Activated T-cell treated with anti-CD3 and anti-CD28 coated beads for 24 hours (primary cell): ENCODE data around the gene CCDC30.
"Not testable (repeated sequence)": the region's sequence is repeated elsewhere in the genome, so short reads cannot be mapped to it uniquely, and the experiment has no call there.

Source experiments
- DNase-seq: peaks from one replicate; pipeline ENCODE4 v3.0.0-alpha.2; 2020; ENCODE audit warnings: low read depth

CCDC30 gene

DNA sequence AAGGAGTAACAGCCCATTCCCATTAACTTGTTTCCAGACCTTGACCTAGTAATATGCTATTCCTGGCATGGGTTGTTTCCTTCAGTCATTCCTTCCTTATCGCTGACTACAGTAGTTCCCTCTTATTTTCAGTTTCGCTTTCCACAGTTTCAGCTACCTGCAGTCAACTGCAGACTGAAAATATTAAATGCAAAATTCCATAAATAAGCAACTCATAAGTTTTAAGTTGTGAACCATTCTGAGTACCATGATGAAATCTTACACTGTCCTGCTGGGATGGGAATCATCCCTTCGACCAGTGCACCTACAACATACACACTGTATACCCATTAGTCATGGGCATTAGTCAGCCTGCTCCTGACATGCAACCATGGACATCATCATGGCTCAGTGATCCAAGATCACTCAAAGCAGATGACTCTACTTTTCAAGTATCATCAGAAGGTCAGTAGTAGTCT lies 66.7 kb downstream of the CCDC30 start:
- no peak for DNase-seq

DNA sequence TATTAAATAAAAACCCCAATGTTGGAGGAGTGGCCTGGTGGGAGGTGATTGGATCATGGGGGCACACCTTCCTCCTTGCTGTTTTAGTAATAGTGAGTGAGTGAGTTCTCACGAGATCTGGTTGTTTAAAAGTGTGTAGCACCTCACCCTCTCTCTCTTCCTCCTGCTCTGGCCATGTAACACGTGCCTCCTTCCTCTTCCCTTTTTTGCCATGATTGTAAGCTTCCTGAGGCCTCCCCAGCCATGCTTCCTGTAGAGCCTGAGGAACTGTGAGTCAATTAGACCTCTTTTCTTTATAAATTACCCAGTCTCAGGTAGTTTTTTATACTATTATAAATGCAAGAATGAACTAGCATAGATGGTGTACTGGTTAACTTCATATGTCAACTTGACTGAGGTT lies 68.0 kb downstream of the CCDC30 start:
- no peak for DNase-seq

DNA sequence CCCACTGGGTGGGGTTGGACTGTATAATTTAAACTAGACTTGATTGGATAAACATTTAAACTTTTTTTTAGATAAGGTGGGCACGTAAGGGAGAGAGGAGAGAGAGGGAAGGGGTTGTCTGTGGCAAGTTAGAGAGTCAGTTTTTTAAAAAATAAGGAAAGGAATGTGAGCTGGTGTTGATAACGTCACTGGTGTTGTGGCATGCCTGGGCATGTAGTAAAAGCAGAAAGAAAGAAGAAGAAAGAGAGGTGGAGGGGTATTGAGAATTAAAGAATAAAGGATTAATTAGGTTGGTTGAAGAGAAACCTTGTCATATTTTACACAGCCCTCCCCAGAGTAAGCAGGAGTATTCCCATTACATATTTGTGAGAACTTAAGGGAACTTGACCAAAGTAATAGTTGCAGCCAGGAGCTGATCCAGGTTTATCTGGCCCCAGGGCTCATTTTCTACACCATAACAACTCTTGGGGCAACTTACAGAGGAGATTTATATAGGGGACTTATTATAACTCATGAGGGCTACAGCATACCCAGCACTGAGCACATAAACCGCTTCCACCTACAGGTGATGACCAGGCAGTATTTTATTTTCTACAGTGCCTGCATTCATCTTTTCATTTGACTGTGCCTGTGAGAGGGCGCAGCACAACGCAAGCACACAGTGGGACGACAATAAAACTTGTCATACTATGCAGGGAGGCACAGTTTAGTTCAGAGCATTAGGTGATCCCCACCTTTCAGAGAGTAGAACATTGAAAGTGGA lies 70.2 kb downstream of the CCDC30 start:
- DNase-seq, result no peak

DNA sequence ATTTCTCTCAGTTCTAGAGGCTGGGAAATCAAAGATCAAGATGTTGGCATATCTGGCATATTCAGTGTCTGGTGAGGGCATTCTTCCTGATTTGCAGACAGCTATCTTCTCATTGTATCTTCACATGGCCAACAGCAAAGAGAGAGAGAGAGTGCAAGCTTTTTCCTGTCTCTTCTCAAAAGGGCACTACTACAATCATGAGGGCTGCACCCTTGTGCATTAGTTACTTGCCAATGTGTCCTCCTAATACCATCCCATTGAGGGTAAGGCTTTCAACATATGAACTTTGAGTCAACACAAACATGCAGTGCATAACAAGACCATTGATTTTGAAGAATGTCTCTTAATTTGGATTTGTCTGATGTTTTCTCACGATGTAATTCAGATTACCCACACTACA lies 78.0 kb downstream of the CCDC30 start:
- no peak for DNase-seq

DNA sequence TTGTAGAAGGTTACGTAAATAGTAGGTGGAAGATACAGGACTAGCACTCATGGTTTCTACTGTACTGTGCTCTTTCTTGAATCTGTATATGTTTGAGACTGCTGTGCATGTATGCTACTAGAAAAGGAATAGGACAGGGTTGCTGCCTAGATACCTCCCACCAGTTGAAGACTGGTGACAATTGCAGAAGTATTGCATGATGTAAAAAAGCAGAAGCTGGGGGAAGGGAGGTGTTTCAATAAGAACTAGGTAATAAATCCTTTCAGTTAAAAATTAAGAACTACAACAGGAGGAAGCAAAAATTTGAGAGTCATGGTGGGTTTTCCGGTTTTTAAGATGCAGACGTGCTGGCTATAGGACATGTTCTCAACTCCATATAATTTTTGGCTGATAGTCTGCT lies 88.1 kb downstream of the CCDC30 start:
- no peak for DNase-seq

DNA sequence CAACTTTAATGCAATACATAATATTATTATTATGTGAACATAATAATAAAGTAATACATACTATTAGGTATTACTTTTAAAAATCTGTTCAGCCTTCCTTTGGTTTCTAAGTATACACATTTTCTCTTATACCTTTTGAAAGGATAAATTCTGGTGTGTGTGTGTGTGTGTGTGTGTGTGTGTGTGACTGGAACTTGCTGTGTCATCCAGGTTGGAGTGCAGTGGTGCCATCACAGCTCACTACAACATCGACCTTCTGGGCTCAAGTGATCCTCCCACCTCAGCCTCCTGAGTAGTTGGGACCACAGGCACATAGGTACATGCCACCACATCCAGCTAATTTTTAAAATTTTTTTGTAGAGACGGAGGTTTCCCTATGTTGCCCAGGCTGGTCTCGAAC lies 88.5 kb downstream of the CCDC30 start:
- DNase-seq, result no peak

DNA sequence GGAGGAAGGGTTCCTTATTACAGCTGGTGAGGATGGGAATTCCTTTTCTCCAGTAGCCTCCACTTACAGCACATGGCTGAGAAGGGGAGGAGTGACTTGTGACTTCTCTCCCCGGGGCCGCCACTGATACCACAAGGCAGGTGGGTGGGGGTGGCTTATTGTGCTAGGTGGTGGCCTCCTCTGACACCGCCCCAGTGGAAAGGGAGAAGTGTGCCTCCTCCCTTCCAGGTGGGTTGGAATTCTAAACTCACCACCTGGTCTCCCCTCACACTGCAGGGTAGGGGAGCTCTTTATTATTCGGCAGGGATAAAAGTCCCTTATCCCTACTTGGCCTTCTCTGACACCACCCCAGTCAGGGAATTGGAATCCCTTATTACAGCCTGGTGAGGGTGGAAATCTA lies 89.5 kb downstream of the CCDC30 start:
- no peak for DNase-seq

DNA sequence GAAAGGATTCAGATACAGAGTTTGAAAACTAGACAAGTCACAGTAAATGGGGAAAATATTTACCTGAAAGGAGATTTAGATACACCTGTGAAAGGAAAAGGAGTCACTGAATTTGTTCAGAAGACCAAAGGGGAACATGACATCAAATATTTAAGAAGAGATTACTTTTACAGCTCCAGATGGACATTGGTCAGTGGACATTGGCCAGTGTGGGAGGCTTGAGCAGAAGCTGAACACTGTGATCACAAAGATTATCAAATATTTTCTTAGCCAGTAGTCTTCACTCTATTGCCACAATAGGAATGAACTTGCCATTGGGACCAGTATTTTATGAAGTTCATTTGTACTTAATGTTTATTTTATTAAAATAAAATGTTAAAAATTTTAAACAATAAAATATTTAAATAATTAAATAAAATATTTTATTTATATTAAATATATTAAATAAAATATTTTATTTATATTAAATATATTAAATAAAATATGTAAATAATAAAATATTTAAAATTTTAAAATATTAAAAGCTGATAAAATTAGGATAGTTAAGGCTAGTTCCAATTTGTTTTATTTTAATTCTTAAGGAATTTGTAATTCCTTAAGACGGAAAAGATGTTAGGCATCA lies 94.3 kb downstream of the CCDC30 start:
- DNase-seq, result no peak

DNA sequence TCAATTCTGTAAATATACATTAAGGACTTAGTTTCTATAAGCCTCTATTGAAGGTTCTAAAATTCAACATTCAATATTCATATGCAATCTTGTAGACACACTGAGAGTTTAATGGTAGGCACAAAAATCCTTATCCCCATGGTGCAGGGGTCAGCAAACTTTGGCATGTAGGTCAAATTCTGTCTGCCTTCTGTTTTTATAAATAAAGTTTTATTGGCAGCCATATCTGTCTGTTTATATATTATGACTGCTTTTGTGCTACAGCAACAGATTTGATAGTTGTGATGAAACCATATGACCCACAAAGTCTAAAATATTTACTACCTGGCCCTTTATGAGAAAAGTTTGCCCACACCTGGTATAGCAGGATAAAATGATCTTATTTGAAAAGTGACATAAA lies 104.0 kb downstream of the CCDC30 start:
- DNase-seq, result no peak

DNA sequence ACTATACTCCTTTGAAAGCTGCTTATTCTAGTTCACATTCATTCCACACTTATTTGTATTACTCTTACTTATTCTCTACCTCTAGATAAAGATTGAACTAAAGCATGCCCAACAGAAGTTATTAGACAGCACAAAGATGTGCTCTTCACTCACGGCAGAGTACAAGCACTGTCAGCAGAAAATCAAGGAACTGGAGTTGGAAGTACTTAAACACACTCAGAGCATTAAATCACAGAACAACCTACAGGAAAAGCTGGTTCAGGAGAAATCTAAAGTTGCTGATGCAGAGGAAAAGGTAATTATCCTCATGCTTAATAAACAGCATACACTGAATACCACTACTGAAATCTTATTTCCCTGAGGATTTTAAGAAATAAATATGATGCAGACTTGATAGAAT lies 113.8 kb downstream of the CCDC30 start:
- DNase-seq, result no peak

DNA sequence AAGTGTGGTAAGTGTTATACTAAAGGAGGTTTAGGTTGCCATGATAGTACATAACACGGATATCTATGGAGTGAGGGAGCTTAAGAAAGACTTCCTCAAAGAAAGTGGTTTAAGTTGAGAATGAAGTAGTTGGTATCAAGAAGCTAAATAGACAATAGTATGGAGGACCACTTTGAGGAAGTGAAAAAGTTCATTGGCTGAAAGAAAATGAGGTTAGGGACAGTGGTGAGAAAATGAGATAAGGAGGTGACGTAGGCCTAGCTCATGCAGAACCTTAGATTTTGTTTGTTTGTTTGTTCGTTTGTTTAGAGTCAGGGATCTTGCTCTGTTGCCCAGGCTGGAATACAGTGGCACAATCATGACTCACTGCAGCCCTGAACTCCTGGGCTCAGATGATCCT lies 122.9 kb downstream of the CCDC30 start:
- DNase-seq, result no peak

DNA sequence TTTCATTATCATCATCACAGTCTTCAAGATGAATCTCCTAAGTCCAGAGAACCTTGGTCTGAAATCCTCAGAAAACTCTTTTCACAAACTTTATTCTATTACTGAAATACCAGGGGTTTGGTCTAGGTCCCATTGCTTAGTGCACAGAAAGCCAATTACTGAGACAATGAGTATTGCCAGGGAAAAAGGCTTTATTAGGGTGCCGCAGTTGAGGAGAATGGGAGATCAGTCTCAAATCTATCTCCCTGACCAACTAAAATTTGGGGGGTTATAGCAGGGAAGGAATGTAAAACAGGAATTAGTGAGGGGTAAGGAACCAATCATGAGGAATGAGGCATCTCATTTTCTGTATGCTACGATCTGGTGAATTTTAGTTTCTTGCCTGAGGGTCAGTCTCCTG lies 124.7 kb downstream of the CCDC30 start:
- DNase-seq, result no peak

DNA sequence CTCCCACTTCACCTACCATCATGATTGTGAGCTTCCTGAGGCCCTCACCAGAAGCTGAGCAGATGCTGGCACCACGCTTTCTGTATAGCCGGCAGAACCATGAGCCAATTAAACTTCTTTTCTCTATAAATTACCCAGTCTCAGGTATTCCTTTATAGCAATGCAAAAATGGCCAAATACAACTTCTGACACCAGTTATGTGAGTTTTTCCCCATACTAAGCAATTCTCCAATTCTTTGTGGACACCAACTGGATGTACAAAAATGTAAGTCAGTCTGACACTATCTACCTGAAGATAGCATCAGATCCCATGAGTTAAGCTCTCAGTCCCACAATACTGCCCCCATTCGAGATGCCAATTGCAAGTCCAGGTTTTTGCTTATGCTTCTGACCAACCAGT lies 129.7 kb downstream of the CCDC30 start:
- no peak for DNase-seq

DNA sequence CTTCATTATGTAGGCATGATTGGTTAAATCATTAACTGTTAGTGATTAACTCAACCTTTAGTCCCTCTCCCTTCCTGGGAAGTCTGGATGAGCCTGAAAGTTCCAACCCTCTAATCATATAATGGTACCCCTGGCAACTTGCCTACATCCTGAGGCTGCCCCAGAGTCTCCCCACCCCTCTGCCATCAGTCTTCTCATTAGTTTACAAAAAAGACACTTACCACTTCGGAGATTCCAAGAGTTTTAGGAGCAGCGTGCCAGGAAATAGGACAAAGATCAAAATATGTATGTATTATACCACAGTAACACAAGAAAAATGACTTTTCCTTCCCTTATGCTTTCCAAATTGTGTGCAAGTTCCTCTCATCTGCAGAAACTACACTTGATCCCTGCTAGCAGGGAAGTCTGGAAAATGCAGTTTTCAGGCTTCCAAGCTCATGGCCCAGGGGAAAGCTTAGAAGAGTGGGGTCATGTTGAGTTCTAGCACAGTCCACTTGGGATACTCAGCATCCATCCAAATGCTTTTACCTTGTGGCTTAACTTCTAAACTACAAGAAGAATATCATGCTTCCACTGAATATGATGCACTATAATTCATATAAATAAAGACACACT lies 130.5 kb downstream of the CCDC30 start:
- DNase-seq, result no peak

DNA sequence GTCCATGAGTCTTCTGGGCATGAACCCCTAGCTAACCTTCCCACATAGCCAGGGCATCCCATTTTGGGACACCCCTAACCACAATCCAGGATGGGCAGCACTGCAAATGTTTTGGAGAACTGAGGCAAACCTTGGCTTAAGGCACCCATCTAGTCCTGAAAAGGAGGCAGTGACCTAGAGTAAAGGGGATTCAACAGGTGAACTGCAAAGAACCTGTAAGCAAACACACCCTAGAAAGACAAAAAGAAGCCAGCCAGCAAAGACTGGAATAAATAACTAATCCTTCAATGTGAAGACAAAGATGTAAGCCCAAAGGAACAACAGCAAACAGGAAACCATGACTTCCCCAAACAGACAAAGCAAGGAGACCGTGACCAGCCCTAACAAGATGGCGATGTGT lies 138.4 kb downstream of the CCDC30 start:
- no peak for DNase-seq

DNA sequence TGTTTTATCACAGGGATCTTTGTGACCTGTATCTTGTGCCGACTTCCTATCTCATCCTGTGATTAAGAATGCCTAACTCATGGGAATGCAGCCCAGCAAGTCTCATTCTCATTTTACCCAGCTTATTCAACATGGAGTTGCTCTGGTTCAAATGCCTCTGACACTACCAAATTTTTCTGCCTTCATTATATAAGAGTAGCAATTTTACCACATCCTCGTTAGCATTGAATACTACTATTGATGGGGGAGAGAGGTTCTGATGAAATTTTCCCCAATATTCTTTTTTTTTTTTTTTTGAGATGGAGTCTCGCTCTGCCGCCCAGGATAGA lies 150.7 kb downstream of the CCDC30 start:
- no peak for DNase-seq

DNA sequence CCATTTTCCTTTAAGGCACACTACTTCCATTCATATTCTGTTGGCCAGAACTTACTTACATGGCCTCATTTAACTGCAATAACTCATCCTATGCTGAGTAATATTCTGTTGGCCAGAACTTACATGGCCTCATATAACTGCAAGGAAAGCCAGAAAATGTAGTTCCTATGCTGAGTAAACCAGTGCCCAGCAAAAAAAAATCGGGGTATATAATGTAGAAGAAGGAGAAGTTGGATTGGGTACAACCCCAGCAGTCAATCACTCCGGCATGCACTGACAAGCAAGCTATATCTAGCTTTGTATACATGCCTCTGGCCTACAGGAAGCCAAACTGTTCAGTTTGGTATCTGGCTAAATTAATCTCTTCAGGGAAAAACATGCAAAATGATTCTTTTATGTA lies 155.8 kb downstream of the CCDC30 start:
- no peak for DNase-seq

DNA sequence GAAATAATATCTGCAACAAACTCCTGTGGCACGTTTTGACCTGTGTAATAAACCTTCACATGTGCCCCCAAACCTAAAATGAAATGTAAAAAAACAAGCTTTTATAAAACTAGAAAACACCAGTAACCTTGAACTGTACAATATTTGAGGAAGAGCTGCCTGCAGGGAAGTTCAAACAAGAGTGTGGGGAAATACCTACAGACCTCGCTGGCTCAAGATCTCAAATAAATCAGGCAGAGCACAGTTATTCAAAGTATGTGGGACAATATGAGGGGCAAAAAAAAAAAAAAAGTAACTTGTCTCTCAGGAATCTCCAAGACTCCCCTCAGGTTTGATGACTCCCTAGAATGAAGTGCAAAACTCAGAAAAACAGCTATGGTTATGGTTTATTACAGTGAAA lies 157.2 kb downstream of the CCDC30 start:
- no peak for DNase-seq

DNA sequence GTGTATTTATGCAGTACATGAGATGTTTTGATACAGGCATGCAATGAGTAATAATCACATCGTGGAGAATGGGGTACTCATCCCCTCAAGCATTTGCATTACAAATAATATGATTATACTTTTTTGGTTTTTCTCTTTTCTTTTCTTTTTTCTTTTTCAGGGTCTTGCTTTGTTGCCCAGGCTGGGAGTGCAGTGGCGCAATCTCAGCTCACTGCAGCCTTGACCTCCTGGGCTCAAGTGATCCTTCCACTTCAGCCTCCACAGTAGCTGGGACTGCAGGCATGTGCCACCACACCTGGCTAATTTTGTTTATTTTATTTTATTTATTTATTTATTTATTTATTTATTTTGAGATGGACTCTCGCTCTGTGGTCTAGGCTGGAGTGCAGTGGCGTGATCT lies 158.1 kb downstream of the CCDC30 start:
- DNase-seq, result not testable (repeated sequence)

DNA sequence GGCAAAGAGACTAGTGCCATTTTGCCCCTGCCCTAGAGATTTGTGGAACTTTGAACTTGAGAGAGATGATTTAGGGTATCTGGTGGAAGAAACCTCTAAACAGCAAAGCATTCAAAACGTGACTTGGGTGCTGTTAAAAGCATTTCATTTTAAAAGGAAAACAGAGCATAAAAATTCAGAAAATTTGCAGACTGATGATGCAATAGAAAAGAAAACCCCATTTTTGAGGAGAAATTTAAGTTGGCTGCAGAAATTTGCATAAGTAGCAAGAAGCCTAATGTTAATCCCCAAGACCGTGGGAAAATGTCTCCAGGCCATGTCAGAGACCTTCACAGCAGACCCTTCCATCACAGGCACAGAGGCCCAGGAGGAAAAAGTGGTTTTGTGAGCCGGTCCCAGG lies 164.1 kb downstream of the CCDC30 start:
- not testable (repeated sequence) for DNase-seq

DNA sequence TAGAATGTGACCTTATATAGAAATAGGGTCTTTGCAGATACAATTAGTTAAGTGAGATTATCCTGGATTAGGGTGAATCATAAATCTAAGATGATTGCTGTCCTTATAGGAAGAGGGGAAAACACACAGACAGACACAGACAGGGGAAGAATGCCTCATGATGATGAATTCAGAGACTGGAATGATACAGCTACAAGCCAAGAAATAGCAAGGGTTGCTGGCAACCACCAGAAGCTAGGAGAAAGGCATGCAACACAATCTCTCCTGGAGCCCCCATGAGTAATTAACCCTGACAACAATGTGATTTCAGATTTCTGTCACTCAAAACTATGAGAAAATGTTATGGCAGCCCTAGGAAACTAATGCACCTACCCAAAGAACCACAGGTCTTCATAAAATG lies 176.0 kb downstream of the CCDC30 start:
- no peak for DNase-seq

DNA sequence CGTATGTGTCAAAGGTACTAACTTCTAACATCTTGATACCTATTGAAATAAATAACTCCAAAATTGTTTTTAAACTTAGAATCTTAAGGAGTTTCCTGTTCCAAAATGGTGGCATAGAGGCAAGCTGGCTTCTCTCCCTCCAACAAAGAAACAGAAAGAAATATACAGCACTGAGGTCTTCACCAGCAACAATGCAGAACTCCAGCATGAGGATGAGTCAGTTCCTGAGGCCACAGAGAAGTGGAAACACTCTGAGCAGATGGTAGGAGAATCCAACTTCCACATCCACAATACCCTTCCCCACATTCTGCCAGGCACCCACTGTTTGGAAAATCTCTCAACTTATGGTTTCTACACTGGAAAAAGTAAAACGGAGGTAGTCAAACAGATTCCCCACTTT lies 183.0 kb downstream of the CCDC30 start:
- DNase-seq, result no peak

DNA sequence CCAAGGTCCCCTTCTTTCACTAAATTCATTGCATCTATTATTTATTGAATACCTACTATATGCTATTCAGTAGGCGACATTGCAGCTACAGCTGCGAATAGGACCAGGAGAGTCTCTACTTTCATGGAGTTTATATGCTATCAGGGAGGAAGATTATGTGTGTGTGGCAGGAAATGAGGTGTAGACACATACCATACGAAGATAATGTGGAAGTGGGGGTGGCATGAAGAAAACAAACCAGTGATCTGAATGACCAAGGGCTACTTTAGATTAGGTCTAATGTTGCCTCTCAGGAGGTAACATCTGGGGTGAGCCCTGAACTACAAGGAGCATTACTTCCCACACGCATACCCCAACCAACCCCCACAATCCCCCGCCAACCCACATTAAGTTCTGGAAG lies 194.1 kb downstream of the CCDC30 start:
- DNase-seq, result no peak
